ENCODE data around the gene SOX6. TPM values are rescaled to one million over a fixed set of nuclear protein-coding genes. Genes with fewer than 3 reads are reported as not detected.

Gene SOX6
- total RNA-seq, 4 donors from 2014 or later: 17.9 to 27.9 (median 23.3) TPM

- WGBS, 2 donors: 95 to 98% methylated on average over 2 of the region's 2 CpGs
- intact Hi-C loops (cut with DNase I): no loop called here
- H3K4me3 ChIP-seq (replicated peaks in 1 of 3): no peak overlapping the region
- no peaks in the 10 kb centered on the region for H3K4me1 ChIP-seq
- no peaks in the 10 kb centered on the region for H3K36me3 ChIP-seq
- TF ChIP-seq POLR2A (IDR thresholded peaks at IDR 0.05) (no peak), CTCF (IDR thresholded peaks at IDR 0.05) (no peak)
- no peak for DNase-seq
- no peak overlapping the region for H3K27ac ChIP-seq
- no peaks in the 10 kb centered on the region for H3K9me3 ChIP-seq
- no peaks in the 10 kb centered on the region for H3K27me3 ChIP-seq
Measured at GRCh38 chr11:16026849-16027248, 329.5 kb downstream of the SOX6 start.

- no peak for TF ChIP-seq POLR2A (IDR thresholded peaks at IDR 0.05)
- TF ChIP-seq CTCF (IDR thresholded peaks at IDR 0.05): no peak
- Histone ChIP-seq H3K27ac (no peak overlapping the region), H3K4me1 (peaks cover 0 to 15% of the 10 kb centered on the region in 2 donors), H3K36me3 (no peaks in the 10 kb centered on the region), H3K4me3 (replicated peaks in 1 of 3) (no peak overlapping the region), H3K9me3 (no peaks in the 10 kb centered on the region), H3K27me3 (no peaks in the 10 kb centered on the region)
- WGBS, 2 donors: 94 to 96% methylated on average over 4 of the region's 4 CpGs
- intact Hi-C loops (cut with DNase I): no loop called here
- no peak for DNase-seq
Measured at GRCh38 chr11:16018931-16019330, 337.4 kb downstream of the SOX6 start.

GRCh38 chr11:16016468-16016829 is 339.9 kb downstream of the SOX6 start:
- H3K9me3 ChIP-seq: no peaks in the 10 kb centered on the region
- TF ChIP-seq POLR2A (IDR thresholded peaks at IDR 0.05) (no peak), CTCF (IDR thresholded peaks at IDR 0.05) (no peak)
- peaks cover 20 to 36% of the 10 kb centered on the region in 2 donors for H3K4me1 ChIP-seq
- intact Hi-C loops (cut with DNase I): no loop called here
- no peaks in the 10 kb centered on the region for H3K27me3 ChIP-seq
- H3K36me3 ChIP-seq: no peaks in the 10 kb centered on the region
- no peak overlapping the region for H3K4me3 ChIP-seq (replicated peaks in 1 of 3)
- DNase-seq: no peak
- 84 to 91% methylated on average over 2 of the region's 2 CpGs for WGBS, 2 donors
- H3K27ac ChIP-seq: no peak overlapping the region

- Histone ChIP-seq H3K4me1 (peaks cover 21 to 37% of the 10 kb centered on the region in 2 donors), H3K36me3 (no peaks in the 10 kb centered on the region), H3K27me3 (no peaks in the 10 kb centered on the region), H3K4me3 (replicated peaks in 1 of 3) (no peak overlapping the region), H3K9me3 (no peaks in the 10 kb centered on the region), H3K27ac (no peak overlapping the region)
- intact Hi-C loops (cut with DNase I): no loop called here
- TF ChIP-seq POLR2A (IDR thresholded peaks at IDR 0.05): no peak
- no peak for TF ChIP-seq CTCF (IDR thresholded peaks at IDR 0.05)
- no peak for DNase-seq
- WGBS, 2 donors: 72 to 77% methylated on average over 5 of the region's 5 CpGs
Measured at GRCh38 chr11:16015741-16016467, 340.4 kb downstream of the SOX6 start.

- Histone ChIP-seq H3K27me3 (no peaks in the 10 kb centered on the region), H3K9me3 (no peaks in the 10 kb centered on the region), H3K4me3 (replicated peaks in 1 of 3) (no peak overlapping the region), H3K36me3 (no peaks in the 10 kb centered on the region), H3K27ac (no peak overlapping the region), H3K4me1 (peaks cover 24 to 37% of the 10 kb centered on the region in 2 donors)
- TF ChIP-seq POLR2A (IDR thresholded peaks at IDR 0.05) (no peak), CTCF (IDR thresholded peaks at IDR 0.05) (no peak)
- intact Hi-C loops (cut with DNase I): no loop called here
- 68 to 70% methylated on average over 3 of the region's 3 CpGs for WGBS, 2 donors
- no peak for DNase-seq
Measured at GRCh38 chr11:16013649-16014275, 342.6 kb downstream of the SOX6 start.
